GM19099 (cell line): ENCODE measurements around the gene MESP2.

ENCODE experiments used
- POLR2A ChIP-seq: IDR thresholded peaks from 3 replicates; pipeline ENCODE4 v1.6.1; 2011; ENCODE audit warnings: low read depth; ENCODE audit not compliant: insufficient read length; ENCODE audit errors: extremely low read depth

Gene MESP2

GRCh38 chr15:89823836-89824606, 47.9 kb downstream of the MESP2 start:
- TF ChIP-seq POLR2A: no peak

GRCh38 chr15:89824607-89824867, 48.4 kb downstream of the MESP2 start:
- TF ChIP-seq POLR2A: no peak

- no peak for TF ChIP-seq POLR2A
Measured at GRCh38 chr15:89825271-89825940, 49.3 kb downstream of the MESP2 start.

- TF ChIP-seq POLR2A: no peak
Measured at GRCh38 chr15:89826671-89827655, 50.8 kb downstream of the MESP2 start.

GRCh38 chr15:89827829-89828228, 51.7 kb downstream of the MESP2 start:
- TF ChIP-seq POLR2A: no peak
